GM10847 (cell line): Measurements from ENCODE around the gene ABLIM2.

Source experiments
- POLR2A ChIP-seq: IDR thresholded peaks from 2 replicates; pipeline ENCODE4 v1.6.1; 2011; ENCODE audit not compliant: insufficient read length; ENCODE audit errors: extremely low read depth

Gene ABLIM2

GRCh38 chr4:8171266-8171665, 12.7 kb upstream of the ABLIM2 start:
- TF ChIP-seq POLR2A = no peak

- TF ChIP-seq POLR2A = no peak
These were observed 11.7 kb upstream of the ABLIM2 start for GRCh38 chr4:8170341-8170740.

GRCh38 chr4:8169763-8170162, 11.2 kb upstream of the ABLIM2 start:
- TF ChIP-seq POLR2A = no peak

- TF ChIP-seq POLR2A = no peak
These were observed 10.4 kb upstream of the ABLIM2 start for GRCh38 chr4:8168832-8169598.

GRCh38 chr4:8168232-8168631, 9.6 kb upstream of the ABLIM2 start:
- TF ChIP-seq POLR2A = no peak

- TF ChIP-seq POLR2A = no peak
These were observed 9.2 kb upstream of the ABLIM2 start for GRCh38 chr4:8167815-8168214.

- no peak for TF ChIP-seq POLR2A
These were observed 8.7 kb upstream of the ABLIM2 start for GRCh38 chr4:8167291-8167690.

- no peak for TF ChIP-seq POLR2A
These were observed 6.8 kb upstream of the ABLIM2 start for GRCh38 chr4:8165374-8165896.

GRCh38 chr4:8164687-8165086, 6.1 kb upstream of the ABLIM2 start:
- TF ChIP-seq POLR2A = no peak

- no peak for TF ChIP-seq POLR2A
These were observed 5.6 kb upstream of the ABLIM2 start for GRCh38 chr4:8164194-8164565.

- TF ChIP-seq POLR2A = no peak
These were observed 5.0 kb upstream of the ABLIM2 start for GRCh38 chr4:8163436-8164193.

- no peak for TF ChIP-seq POLR2A
These were observed 4.4 kb upstream of the ABLIM2 start for GRCh38 chr4:8163026-8163425.

GRCh38 chr4:8162625-8163024, 4.0 kb upstream of the ABLIM2 start:
- no peak for TF ChIP-seq POLR2A

- no peak for TF ChIP-seq POLR2A
These were observed 2.0 kb upstream of the ABLIM2 start for GRCh38 chr4:8160572-8160971.

GRCh38 chr4:8160233-8160560, 1.6 kb upstream of the ABLIM2 start:
- no peak for TF ChIP-seq POLR2A

GRCh38 chr4:8159537-8160232, 1.1 kb upstream of the ABLIM2 start:
- TF ChIP-seq POLR2A = no peak
